A673 (cell line): ENCODE data around the gene NEMF.

Experiments used
- EZH2 ChIP-seq: fragments of 200-600 bp; sonication (generic); IDR thresholded peaks from 2 replicates; pipeline ENCODE4 v1.6.1; 2017; ENCODE audit warnings: borderline replicate concordance, low read depth, mild to moderate bottlenecking, mixed read lengths, antibody characterized with exemption, low read length; ENCODE audit not compliant: poor library complexity, severe bottlenecking
- TF ChIP-seq, protein P1 (sequence below): fragments of 300-800, 200-600 bp; sonication (generic); conservative IDR thresholded peaks from 2 replicates; pipeline ENCODE4 v1.5.1; 2017; ENCODE audit warnings: low read depth, mild to moderate bottlenecking, antibody characterized with exemption, low read length, moderate library complexity, mixed read lengths

DNA sequence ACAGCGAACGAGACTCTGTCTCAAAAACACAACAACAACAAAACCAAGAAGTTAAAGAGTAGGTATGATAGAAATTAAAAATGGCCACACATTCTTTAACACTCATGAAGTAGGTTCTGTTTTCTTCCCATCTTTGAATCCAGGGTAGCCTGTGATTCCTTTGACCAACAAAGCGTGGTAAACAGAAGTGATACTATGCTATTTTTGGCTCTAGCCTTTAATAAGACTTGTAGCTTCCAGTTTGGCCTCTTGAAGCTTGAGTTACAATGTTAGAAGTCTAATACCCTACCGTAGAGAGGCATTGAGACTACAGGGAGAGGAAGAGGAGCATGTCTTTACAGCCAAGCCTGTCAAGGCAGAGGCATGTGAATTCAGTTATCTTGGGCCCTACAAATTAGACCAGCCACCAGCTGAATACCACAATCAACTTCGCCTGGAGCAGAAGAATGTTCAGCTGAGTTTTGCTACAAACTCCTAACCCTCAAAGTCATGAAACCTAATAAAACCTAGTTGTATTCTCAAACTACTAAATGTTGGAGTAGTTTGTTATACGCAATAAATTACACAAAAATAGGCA, 4.9 kb upstream of the NEMF start:
- TF ChIP-seq, protein P1, sequence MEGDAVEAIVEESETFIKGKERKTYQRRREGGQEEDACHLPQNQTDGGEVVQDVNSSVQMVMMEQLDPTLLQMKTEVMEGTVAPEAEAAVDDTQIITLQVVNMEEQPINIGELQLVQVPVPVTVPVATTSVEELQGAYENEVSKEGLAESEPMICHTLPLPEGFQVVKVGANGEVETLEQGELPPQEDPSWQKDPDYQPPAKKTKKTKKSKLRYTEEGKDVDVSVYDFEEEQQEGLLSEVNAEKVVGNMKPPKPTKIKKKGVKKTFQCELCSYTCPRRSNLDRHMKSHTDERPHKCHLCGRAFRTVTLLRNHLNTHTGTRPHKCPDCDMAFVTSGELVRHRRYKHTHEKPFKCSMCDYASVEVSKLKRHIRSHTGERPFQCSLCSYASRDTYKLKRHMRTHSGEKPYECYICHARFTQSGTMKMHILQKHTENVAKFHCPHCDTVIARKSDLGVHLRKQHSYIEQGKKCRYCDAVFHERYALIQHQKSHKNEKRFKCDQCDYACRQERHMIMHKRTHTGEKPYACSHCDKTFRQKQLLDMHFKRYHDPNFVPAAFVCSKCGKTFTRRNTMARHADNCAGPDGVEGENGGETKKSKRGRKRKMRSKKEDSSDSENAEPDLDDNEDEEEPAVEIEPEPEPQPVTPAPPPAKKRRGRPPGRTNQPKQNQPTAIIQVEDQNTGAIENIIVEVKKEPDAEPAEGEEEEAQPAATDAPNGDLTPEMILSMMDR, result no peak
- TF ChIP-seq EZH2, result no peak
